ENCODE data around the gene ZNF565.
"Not testable (repeated sequence)": the region's sequence is repeated elsewhere in the genome, so short reads cannot be mapped to it uniquely, and the experiment has no call there.

ZNF565 gene

DNA sequence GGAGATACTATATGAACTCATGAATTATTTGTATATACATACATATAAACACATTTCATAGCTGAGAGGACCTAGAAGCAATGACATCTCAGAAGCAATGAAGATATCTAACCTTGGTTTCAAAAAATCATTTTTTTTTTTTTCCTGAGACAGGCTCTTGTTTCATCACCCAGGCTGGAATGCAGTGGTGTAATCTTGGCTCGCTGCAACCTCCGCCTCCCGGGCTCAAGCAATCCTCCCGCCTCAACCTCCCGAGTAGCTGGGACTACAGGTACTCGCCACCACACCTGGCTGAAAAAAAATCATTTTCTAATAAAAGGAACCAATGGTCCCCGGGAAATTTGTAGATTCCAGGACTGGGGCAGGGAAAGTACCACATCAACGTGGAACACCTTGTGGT, 4.0 kb downstream of the ZNF565 start:
- DNase-seq: no peak

GRCh38 chr19:36209372-36209771, 5.1 kb downstream of the ZNF565 start:
- DNase-seq: no peak

DNA sequence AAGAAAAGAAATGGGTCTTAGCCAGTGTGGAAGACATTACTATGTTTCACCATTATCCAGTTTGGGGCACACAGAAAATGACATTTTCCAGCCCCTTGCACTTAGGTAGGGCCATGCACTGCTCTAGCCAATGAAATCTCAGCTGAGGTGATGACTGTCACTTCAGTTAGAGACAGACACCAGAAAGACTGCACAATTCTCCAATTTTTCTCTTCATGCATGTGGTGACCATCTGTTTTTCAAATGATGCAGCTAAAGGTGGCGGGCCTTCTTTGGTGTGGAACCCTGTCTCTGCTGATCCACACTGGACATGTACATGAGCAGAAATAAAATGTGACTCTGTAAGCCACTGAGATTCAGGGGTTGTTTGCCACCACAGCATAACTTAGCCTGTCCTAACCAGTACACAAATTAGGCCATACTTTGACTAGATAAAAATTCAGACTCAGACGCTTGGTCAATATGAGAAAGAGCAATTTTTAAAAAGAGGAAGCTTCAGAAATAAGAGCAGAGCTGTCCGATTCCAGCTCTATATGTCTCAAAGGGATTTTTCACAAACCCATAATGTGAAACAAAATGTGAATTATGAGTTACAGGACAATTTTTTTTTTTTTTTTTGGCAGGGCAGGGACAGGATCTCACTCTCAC, 6.7 kb downstream of the ZNF565 start:
- no peak for DNase-seq

- no peak for DNase-seq
Observed at GRCh38 chr19:36203293-36203692, 11.2 kb downstream of the ZNF565 start.

GRCh38 chr19:36201684-36202083, 12.8 kb downstream of the ZNF565 start:
- DNase-seq: no peak

DNA sequence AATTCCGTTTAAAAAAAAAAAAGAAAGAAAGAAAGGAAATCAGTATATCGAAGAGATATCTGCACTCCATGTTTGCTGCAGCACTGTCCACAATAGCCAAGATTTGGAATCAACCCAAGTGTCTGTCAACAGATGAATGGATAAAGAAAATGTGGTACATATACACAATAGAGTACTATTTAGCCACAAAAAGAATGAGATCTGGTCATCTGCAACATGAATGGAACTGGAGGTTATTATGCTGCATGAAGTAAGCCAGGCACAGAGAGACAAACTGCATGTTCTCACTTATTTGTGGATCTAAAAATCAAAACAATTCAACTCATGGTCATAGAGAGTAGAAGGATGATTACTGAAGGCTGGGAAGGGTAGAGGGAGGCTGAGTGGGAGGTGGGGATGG, 16.3 kb downstream of the ZNF565 start:
- no peak for DNase-seq

- no peak for DNase-seq
Observed at GRCh38 chr19:36196249-36196648, 18.2 kb downstream of the ZNF565 start.

DNA sequence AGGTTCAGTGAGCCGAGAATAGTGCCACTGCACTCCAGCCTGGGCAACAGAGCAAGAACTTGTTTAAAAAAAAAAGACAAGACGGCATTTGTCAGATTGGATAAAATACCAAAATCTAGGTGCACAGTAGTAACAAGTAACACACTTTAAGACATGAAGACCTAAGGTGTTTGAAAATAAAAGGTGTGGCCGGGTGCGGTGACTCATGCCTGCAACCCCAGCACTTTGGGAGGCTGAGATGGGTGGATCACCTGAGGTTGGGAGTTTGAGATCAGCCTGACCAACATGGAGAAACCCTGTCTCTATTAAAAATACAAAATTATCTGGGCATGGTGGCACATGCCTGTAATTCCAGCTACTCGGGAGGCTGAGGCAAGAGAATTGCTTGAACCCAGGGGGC, 27.7 kb downstream of the ZNF565 start:
- DNase-seq: not testable (repeated sequence)

- DNase-seq: no peak
Observed at GRCh38 chr19:36183245-36183628, 31.2 kb downstream of the ZNF565 start.

GRCh38 chr19:36182612-36183244, 31.7 kb downstream of the ZNF565 start:
- DNase-seq: no peak

DNA sequence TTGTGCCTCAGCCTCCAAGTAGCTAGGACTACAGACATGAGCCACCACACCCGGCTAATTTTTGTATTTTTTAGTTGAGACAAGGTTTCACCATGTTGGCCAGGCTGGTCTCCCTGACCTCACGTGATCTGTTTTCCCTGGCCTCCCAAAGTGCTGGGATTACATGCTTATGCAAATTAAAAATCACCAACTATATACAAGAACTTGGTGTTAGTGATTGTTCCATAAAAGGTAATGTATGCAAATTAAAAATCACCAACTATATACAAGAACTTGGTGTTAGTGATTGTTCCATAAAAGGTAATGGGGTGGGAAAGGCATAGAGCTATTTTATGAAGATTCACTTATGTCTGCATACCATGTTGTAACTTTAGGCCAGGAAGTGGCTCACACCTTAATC, 35.4 kb downstream of the ZNF565 start:
- DNase-seq: not testable (repeated sequence)

- not testable (repeated sequence) for DNase-seq
Observed at GRCh38 chr19:36173846-36174245, 40.6 kb downstream of the ZNF565 start.

GRCh38 chr19:36172852-36173251, 41.6 kb downstream of the ZNF565 start:
- DNase-seq: no peak

DNA sequence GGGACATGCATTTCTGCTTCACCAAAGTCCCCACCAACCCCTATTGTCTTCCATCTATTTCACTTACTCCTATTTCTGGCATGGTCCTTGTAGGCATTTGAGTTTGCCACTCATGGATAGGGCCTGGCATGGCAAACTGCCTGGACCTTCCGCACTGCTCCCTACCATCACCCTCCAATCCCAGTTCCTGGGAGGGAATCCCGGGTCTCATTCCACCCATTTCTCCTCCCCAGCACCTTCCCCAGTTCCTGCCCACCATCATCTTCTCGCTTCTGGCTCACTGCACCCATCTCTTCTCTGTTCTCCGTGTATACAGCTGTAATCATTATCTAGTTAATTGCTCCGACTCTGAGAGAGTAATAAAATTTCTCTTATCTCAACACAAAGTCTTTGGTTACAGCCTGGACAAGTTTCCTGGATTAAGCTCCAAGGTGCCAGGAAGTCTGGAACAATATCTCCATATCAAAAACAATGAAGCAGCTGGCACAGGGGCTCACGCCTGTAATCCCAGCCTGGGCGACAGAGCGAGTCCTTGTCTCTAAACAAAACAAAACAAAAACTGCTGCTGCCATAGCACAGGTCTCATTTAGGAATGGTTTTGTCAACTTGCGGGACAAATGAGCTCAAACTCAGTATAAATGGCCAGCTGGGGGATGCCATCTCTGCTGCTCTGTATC, 45.2 kb downstream of the ZNF565 start:
- no peak for DNase-seq

DNA sequence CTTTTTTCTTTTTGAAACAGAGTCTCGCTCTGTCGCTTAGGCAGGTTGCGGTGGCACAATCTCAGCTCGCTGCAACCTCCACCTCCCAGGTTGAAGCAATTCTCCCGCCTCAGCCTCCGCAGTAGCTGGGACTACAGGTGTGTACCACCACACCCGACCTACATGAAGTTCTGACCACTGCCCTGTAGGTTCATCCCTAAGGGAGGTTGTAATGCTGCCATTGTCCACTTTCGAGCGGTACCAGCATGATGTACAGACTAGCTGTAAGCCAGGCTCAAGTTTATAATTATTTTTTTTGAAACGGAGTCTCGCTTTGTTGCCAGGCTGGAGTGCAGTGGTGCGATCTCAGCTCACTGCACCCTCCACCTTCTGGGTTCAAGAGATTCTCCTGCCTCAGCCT, 50.7 kb downstream of the ZNF565 start:
- no peak for DNase-seq

DNA sequence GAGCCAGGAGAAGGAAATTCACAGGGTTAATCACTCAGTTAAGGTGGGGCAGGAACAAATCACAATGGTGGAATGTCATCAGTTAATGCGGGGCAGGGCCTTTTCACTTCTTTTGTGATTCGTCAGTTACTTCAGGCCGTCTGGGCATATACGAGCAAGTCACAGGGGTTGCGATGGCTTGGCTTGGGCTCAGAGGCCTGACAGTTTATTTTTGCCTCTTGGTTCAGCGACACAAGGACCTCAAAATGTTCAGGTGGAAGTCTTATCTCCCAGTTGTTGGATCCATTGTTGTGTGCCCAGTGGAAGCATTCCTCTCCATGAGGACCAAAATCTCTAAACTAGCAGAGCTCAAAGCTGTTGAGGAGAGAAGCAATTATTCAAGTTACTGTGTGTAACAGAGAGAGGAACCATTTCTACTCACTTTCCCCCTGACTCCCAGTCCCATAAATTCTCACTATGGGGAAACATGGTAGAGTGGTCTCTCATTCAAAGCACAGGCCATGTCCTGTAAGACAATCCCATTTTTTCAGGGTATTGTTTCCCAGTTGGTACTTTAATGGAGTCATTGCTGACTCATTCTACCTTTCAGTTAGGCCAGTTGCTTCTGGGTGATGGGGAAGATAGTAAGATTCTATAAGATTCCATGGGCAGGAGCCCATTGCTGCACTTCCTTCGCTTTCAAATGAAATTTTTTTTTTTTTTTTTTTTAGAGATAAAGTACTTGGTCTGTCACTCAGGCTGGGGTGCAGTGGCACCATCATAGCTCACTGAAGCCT, 53.5 kb downstream of the ZNF565 start:
- DNase-seq: no peak

GRCh38 chr19:36153126-36153525, 61.3 kb downstream of the ZNF565 start:
- DNase-seq: no peak

DNA sequence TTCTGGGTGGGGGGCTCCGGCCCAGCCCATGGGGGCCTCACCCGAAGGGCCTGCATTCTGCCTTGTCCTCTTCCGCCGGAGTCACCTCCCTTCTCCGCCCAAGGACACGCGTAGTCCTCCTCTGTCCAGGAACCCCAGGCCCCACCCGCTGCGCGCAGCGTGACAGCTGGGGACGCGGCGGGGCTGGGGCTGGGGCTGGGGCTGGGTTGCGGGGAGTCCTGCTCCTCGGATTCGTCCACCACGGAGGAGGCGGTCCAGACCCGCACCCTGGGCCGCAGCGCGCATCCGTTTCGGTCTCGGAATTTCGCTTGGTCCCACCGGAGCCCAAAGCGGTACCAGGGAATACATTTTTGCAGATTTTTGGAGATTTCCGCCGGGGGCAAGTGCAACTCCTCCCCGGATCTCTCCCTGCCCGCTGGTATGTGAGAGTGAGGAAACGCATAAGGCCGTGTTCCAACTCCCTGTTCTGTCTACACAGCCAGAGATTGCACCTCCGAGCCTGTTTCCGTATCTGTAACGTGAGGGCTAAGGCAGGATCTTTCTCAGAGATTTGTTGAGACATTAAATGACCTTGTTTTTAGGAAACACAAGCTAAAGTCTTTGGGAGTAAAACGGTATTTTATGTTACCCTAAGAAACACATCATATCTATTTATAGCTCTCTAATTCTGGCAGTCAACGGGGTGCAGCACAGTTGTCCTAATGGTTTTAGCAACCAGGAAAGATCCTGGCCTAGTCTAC, 61.9 kb downstream of the ZNF565 start, which contains the start of gene COX7A1:
Gene COX7A1, minus strand, starts transcription at position 96 of the 740 bp plus-strand sequence. Its CDS starts 40 bp downstream, at position 56.
- no peak for DNase-seq

- no peak for DNase-seq
Observed at GRCh38 chr19:36152019-36152351, 62.5 kb downstream of the ZNF565 start.

DNA sequence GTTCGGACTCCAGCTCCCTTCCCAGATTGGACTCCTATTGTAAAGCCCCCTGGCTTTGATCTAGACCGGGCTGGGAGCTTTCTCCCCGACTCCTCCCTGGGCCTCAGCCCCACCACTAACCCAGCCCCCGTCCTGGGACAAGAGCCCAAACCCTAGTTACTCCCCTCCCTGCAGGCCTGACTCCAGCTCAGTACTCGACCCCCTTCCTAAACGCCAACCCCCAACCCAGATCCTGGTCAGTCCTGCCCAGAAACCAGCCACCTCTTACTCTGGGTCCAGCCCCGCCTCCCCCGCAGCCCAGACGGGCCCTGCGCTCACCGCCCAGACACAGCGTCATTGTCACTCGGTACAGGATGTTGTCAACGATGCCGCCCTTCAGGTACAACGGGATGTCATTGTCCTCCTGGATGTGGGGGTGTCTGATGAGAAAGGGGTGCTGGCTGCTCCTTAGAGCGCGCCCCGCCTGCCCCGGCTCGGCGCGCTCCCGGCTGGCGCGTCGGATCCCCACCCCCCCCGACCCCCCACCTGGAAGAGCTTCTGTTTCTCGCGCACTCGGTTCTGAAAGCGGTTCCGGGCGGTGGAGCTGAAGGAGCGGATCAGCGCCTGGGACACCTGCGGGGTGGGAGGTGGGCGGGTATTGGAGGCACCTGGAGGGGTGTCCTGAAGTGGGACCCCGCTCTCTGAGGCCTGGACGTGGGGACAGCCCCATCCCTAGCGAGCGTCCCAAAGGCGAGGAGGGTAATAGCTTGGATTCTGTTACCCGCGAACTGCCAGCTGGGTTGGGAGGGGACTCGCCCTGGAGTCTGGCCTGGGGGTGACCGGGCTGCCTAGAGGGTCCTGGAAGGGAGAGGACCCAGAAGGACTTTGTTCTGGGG, 63.1 kb downstream of the ZNF565 start:
- DNase-seq: no peak

- DNase-seq: no peak
Observed at GRCh38 chr19:36150586-36150985, 63.9 kb downstream of the ZNF565 start.

Data from CD4-positive, alpha-beta T cell treated with Interleukin-1 beta for 1 hour (primary cell).